HG03457 (cell line): Measurements from ENCODE around the gene GNG2.
A peak's percentile ranks its signal among the peaks of the same experiment; 100 is the strongest.

ENCODE experiments used
- ATAC-seq: cut with Tn5 transposase; IDR thresholded peaks from one replicate; pipeline ENCODE4 v1.9.1; 2021; ENCODE audit warnings: moderate number of reproducible peaks; ENCODE audit not compliant: unreplicated experiment

The GNG2 gene

DNA sequence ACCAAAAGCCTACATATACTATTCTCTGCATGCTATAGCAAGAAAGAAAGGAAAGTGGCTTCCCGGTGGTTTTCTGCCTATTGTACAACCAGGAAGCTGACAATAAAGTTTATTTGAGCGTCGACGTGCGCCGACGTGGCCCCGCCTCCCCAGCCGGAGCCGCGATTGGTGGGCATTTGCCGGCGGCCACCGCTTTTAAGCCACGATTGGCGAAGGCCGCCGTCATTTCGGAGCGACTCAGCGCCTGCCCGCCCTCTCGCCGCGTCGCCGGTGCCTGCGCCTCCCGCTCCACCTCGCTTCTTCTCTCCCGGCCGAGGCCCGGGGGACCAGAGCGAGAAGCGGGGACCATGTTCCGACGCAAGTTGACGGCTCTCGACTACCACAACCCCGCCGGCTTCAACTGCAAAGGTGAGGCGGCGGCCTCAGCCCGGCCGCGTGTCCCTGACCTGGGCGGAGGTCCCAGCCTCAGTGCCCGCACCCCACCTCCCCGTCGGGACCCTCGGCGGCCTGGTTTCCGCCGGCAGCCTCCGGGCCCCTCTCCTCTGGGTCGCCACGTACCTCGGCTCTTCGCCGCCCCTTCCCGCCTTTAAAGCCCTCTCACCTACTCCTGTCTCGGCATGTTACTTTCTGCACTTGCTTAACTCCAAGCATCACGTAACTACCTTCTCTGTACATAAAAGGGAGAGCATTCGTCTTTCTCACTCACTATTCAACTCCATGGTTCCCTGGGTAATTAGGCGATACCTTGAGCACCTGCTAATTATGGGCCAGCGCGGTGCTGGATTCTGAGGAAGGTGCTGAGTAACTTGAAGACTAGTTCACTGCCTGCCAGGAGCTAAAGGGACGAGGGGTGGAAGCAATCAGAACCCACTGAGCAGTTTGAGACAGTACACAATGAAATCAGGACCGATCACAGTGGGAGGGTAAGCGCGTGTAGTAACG lies 129.2 kb downstream of the GNG2 start, which contains the start of gene RTRAF:
RTRAF (plus strand) TSS at position 254 of the 942 bp plus-strand sequence; CDS start at position 348, 94 bp downstream.
- peak; percentile 72 for ATAC-seq

DNA sequence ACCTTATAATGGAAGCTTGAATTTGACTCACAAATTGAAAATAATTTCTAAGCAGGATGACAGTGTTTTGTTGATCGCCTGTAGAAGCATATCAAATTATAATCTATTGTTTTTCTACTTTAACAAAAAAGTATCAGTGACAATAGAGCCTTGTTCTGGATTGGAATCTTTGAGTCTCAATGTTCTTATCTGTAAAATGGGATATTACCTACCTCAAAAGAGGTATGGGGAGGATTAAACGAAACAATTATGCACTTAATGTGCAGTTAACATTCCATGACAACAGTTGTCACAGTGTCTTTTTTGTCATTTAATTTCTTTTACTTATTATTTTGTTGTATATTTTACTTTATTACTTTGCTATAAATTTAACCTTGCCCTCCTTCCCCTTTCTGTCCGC lies 130.1 kb downstream of the GNG2 start:
- no peak for ATAC-seq

DNA sequence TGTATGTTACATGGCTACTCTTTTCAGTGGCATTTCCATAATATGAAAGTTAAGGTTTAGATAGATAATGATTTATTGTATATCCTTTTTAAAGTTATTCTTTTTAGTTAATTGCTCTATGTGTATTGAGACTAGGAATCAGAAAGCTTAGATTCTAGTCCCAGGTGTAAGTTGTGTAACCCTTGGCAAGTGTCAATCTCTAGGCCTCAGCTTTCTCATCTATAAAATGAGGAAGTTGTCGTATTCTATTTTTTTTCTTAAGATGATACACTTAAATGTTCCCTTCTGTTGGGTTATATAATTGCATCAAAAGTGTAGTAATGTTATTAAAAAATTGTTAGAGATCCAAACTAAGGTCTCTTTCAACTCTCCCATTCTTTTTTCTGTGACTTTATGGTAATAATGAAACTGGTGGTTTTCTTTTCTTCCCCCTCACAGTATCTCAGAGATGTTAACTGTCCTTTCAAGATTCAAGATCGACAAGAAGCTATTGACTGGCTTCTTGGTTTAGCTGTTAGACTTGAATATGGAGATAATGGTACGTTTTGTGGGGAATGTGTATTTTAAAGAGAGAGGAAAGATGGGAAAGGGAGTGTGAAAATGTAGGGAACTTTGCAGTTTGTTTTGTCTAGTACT lies 133.0 kb downstream of the GNG2 start:
- no peak for ATAC-seq

DNA sequence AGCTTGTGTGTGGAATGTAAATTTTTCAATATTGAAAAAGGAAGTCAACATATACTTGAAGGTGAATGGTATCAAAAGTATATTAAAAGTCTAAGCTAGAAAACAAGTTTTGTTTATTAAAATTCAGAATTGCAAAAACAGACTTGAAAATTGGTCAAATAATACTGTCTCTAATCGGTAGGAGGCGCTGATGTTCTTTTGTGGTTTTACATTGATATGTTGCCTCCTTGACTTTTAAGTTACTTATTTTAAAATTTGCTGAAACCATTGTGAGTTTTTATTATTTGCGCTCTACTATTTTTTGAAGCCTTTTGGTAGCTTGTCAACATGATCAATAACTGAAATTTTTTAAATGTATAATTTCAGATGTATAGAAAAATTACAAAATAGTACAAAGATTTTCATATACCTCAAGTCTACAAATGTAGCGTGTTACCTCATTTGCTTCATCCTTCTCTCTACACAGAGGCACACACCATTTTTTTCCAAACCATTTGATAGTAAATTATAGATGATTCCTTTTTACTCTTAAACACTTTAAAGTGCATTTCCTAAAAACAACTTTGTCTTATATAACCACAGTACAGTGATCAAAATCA lies 135.8 kb downstream of the GNG2 start:
- no peak for ATAC-seq

DNA sequence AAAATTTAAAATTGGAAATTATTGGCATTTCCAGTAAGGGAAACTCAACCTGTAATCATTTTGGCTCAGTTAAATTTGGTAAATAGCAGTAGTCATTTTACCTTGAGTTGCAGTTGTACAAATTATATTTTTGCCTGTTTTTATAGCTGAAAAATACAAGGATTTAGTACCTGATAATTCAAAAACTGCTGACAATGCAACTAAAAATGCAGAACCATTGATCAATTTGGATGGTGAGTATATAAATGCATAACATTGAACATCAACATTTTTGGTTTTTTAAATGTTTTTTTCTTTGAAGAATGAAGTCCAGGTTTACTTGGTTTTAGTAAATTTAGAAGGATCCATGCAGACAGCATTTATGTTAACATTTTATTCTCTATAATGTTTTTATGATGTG lies 137.9 kb downstream of the GNG2 start:
- ATAC-seq: no peak

DNA sequence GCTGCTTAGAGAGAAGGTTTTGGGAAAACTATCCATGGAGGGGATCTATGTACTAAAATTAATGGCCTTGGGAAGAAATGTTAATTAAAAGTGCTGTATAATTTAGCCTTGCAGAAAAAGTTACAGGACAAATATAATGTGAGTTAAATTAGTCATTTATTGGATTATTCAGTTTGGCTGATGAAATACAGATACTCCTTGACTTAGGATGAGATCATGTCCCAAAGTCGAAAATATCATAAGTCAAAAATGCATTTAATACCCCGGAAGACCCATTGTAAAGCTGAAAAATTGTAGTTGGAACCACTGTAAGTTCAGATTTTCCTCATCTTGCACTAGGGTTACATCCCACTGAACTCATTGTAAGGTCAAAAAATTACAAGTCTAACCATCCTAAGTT lies 138.7 kb downstream of the GNG2 start:
- ATAC-seq: no peak

DNA sequence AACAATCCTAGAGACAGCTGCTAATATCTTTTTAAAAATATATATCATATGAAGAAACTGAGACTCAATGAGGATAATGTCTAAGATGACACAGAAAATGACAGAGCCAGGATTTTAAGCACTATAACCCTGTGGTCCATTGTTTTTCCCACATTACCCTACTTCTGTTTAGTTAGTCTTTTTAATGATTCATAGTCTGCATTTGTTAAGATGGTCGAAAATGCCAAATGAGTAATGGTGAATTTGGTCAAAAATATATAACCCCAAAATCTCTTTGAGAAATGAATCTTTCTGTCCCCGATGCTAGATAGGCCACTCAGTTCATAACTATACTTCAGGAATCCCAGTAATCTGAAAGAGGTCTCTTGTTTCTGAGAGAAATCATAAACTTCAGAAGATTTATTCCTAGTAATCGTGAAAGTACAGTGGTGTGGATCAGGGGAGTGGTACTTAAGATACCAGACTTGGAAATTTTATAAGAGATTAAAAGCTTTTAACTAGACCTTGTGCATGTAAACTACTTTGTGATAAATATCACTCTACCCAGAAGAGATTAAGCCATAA lies 139.7 kb downstream of the GNG2 start:
- ATAC-seq: no peak

DNA sequence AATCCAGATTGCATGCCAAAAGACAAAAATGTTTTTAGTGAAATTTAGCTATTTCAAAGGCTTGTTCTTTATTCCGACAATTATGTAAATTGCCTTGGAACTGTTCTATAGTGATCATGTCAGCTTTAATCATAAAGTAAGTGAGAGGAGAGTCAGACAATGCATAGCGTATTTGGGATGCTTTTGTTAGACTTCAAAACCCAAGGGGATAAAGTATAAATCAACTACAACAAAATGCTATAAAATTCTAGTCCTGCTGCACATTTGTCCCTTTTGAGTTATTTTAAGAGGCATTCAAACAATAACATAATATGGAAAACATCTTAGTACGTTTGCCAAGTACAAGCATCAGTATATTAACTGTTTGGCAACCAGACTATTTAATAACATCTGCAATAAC lies 140.3 kb downstream of the GNG2 start:
- ATAC-seq: no peak

DNA sequence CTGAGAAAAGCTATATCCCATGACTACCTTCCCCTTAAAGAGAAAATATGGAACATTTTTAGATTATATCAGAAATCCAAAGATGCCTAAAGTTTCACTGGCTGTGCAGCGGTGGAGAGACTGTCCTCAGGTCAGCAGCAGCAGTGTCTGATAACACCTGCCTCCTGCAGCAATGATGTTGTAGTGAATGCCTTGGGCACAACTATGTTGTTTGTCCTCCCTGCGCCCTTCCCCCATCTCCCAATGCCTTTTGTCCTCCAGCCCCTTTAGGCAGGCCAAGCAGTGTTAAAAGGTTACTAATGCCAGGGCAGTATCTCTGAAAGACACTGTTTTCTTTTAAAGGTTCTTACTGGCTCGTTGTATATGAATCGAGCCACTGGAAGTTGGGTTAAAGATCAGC lies 142.1 kb downstream of the GNG2 start:
- ATAC-seq: no peak

DNA sequence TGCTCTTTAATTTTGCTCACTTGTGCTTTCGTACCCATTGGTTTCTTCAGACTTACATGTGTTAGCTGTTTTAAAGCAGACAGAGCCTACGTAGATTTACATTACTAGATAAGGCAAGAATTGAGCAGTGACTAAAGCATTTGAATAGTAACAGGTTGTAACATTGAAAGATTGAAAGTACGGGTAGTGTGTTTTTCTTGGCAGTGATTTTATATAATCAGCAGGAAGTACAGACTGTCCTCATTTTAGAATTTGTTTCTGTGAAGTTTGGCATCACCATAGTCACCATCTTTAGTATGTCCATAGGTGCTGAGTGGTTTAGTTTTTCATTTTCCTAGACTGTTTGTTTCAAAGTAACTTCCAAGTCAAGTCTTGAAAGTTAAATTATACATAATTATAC lies 142.9 kb downstream of the GNG2 start:
- ATAC-seq: no peak

DNA sequence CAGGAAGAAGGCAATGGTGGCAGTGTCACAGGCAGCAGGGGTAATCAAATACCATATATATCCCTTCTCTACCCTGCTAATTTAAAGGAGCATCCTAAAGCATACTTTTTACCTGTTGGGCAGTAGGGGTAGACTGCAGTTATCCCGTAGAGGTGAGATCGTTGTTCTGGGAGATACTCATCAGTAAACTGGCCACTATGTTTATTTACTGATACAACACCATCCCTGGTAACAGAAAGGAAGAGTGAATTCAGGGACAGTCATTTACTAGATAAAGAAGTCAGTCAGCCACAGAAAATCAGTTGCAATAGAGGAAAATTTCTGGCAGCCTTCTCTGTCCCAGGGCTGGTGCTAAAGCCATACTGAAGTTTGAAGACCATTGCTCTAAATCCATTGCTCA lies 145.2 kb downstream of the GNG2 start:
- ATAC-seq: no peak

DNA sequence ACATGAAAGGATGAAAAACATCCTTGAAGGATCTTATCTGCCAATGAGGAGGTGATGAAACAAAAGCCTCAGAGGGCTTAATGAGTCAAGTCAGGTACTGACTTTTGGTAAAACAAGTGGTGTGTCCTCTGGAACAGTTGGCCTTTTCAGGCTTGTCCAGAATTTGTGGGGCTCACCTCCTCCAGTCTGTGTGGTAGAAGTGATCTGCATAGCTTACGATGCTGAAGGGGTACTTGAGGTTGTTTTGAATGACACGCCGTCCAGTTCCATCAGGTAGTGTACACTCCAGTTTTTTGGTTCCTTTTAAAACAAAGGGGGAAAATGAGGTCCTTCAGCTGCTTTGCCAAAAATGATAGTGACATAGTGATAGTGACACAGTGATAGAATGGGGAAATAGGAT lies 145.9 kb downstream of the GNG2 start:
- no peak for ATAC-seq

DNA sequence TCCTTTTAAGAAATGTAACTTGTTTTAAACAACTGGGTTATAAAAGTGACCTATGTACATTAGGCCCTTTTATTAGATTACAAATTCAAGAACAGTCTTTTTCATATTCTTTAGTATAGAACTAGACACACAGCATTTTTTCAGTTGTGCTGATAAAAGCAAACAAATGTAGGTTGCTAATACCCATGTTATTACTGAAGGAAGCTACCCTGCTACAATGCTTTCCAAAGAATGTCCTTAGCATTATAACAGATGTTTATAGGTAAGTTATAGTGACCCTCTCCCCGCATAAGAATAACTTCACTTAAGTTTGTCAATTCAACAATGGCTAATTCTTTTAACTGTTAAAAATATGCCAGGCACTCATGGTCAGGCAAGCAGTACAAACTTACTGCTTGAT lies 146.8 kb downstream of the GNG2 start:
- ATAC-seq: no peak

DNA sequence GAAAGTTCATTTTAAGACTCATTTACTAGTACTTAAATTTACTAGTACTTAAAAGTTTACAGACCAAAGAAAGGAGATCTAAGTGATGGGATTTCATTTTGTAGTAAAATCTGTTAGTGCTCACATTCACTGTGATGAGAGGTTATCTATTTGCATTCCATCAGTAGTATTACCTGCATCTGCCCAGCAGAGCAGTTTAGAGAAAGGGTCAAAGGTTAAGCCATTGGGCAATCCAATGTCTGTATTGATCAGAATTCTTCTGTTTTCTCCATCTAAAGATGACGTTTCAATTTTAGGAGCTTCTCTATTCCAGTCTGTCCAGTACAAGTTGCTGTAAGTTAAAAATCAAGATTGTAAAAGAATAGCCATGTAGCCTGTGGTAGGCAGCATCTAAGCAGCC lies 147.2 kb downstream of the GNG2 start:
- no peak for ATAC-seq

DNA sequence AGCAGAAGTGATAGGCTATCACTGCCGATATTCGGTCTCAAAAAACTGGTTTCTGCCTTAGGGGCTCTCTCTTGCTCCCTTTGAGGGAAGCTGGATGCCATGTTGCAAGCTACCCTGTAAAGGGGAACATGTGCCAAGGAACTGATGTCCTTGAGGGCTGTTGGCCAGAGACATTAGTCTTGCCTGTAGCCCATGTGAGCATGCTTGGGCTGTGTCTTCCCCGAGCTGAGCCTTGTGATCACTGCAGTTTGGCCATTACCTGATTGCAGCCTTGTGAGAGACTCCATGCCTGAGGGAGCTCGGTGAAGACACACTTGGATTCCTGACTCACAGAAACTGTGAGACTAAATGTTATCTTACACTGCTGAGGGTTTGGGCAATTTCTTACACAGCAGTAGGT lies 147.7 kb downstream of the GNG2 start:
- ATAC-seq: no peak

DNA sequence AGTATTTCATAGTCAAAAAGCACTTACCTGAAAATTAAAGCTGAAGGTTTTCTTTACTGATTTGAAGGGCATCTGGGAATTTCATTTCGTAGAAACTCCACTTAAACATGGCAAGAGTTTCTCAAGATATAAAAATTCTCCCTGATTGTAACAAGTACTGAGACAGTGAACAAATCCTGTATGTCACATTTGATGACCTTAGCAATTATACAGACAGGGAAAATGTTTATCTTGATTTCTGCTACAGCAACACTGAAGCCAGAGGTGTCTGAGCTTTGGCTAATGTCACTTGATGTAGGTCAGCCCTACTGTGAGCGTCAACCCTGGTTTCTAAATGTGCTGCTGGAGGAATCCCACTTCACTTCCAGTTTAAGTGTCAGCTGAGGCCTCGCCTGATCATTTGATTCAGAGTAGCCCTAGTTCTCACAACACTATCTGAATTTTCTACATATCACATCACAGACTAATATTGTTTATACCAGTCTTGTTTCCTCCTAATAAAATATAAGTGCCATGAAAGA lies 149.8 kb downstream of the GNG2 start:
- ATAC-seq: no peak

DNA sequence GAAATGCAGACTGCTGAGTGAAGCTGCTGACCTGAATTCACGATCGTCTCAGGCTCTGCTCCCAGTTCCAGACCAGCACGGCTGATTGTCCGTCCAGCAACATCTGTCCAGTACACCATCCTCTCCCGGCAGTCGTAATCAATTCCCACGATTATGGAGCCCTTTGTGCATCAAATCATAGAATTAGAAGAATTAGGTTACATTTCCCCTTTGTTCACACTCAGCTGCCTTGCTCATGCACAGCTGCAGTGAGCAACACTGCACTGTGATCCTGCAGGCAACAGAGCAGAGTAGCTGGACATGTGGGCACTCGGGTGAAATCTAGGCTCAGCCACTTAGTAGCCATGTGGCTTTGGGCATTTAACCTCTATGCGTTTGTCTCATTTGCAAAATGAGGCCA lies 151.1 kb downstream of the GNG2 start:
- no peak for ATAC-seq

DNA sequence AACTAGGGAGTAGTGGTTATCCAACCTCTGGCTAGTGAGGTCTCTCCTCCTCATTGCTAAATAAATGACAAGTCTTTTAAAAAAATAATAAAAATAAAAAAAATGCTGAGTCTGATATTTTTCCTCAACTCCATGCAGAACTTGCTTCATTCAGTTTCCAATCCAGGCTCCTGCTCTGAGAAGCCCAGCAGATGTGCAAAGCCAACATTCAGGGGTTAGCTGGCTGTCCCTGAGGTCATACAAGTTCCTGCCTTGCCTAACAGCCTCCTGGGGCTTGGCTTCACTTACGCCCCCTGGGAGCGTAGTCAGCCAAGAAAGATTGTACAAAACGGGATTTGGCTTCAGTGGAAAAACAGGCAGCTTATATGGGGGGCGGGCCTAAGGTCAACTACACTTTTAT lies 152.2 kb downstream of the GNG2 start:
- ATAC-seq: no peak

DNA sequence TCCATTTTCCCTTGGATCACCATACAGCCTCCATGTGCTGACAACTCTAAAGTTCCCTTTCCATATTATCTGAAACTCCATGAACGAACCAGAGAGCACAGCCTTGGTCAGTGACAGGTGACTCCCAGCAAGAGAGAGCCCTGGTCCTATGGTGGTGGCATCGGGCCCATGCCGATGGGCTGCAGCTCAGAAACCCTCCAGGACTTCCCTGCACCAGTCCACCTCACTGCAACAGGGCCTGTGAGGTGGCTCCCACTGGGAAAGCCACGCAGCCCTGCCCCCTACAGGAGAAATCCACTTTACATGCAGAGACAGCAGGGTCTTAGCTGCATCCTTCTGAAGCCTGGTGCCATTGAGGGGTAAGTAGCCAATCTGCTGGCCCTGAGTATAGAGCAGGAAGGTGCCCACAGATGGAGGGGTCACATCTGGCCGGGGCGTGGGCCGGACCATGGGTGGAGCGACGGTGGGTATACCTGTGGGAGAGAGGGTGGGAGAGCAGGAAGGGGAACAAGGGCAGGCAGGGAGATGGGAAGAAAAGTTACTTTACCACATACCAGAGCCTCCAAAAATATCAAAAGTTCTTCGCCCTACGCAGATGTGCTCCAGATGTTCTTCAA lies 153.7 kb downstream of the GNG2 start:
- ATAC-seq: no peak

DNA sequence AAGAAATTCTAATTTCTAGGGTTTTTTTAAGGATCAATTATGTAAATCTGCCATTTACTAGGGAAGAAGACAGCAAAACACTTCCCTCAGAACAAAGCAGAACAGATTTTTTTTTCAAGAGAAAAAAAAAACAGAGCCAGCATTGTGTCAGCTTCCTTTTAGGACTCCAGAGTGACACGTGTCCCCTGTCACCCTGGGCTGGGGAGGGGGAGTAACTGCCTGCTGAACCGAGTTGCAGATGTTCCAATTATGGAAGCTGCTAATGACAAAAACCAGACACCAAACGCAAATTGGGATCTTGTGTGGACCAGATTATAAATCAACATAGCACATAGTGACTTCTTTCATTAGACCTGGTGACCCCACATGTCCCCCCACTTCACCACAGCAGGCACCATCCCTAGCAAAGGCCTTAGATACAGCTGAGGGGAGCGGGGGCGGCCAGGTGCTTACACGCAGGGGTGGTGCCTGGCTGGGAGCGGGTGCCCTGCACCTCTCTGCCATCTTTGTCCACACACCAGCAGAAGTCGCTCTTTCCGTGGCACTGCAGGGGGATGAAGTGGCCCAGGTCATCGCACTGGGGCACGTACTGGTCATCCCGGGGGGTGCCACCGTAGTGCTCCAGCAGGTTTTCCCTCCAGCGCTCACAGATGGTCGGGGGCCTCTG lies 154.3 kb downstream of the GNG2 start:
- ATAC-seq: no peak
